A549 (cell line): ENCODE measurements around the gene SYT1. TPM values are rescaled to one million over a fixed set of nuclear protein-coding genes. Genes with fewer than 3 reads are reported as not detected.

Source experiments
- ATAC-seq, 2 experiments: fragments of 200-7000 bp in 1 of 2; fragments of >200 bp in 1 of 2; cut with Nextera tagmentation in 1 of 2; cut with Tn5 transposase in 1 of 2; 3 replicates each; pipeline versions ENCODE4 v1.8.0 to v1.9.1; 2018 to 2020; ENCODE audit warnings: mild to moderate bottlenecking in 1 of 2, moderate library complexity in 1 of 2
- CTCF ChIA-PET: fragments of 300-600 bp; sonication (Branson Sonifier 250); formaldehyde crosslinking; extraction: SDS; loops from one replicate; lab custom pipeline; 2021; ENCODE audit warnings: antibody characterized with exemption, inconsistent platforms; lab: Yijun Ruan, JAX
- POLR2A ChIA-PET: fragments of 350-600 bp; formaldehyde crosslinking; extraction: SDS; loops from one replicate; lab custom pipeline; 2021; ENCODE audit warnings: antibody characterized with exemption, inconsistent platforms; lab: Yijun Ruan, JAX
- DNase-seq, 2 experiments: peaks; one replicate each; pipeline versions ENCODE4 v3.0.0 to v3.0.0-alpha.2; 2011 to 2016; ENCODE audit warnings: low read depth in 1 of 2, low spot score in 1 of 2
- FAIRE-seq: peaks from 2 replicates; lab custom pipeline; 2011; peaks lifted over from hg19 to GRCh38; lab: Jason Lieb, UNC
- H3K27ac ChIP-seq, 2 experiments: fragments of >200 bp; sonication (Bioruptor Twin); formaldehyde crosslinking; 3 replicates each; pipeline ENCODE4 v1.5.1; 2016 to 2017
- H3K4me1 ChIP-seq: fragments of >200 bp; sonication (Bioruptor Twin); formaldehyde crosslinking; 3 replicates; pipeline ENCODE4 v1.6.1; 2016
- H3K4me2 ChIP-seq: fragments of >200 bp; sonication (Bioruptor Twin); formaldehyde crosslinking; 3 replicates; pipeline ENCODE4 v1.6.1; 2016
- H3K4me3 ChIP-seq: fragments of >200 bp; sonication (Bioruptor Twin); formaldehyde crosslinking; 3 replicates; pipeline ENCODE4 v1.5.1; 2016
- H3K9me3 ChIP-seq: fragments of >200 bp; sonication (Bioruptor Twin); formaldehyde crosslinking; 3 replicates; pipeline ENCODE4 v1.6.1; 2016
- ATOH8 ChIP-seq: fragments of 250-450 bp; sonication (Bioruptor Pico); IDR thresholded peaks from 2 replicates; pipeline ENCODE4 v1.5.0; 2020; ENCODE audit warnings: low read depth, mild to moderate bottlenecking, moderate library complexity
- CBX2 ChIP-seq: fragments of 200-600 bp; sonication (generic); IDR thresholded peaks from 2 replicates; pipeline ENCODE4 v1.6.1; 2016; ENCODE audit warnings: low read depth, mild to moderate bottlenecking, borderline replicate concordance
- CEBPB ChIP-seq, 2 experiments: fragments of >200 bp in 1 of 2; sonication (Bioruptor Twin) in 1 of 2; formaldehyde crosslinking in 1 of 2; IDR thresholded peaks; 2 replicates each; pipeline ENCODE4 v1.6.1; 2012 to 2016
- CHD4 ChIP-seq: fragments of 200-600 bp; sonication (generic); IDR thresholded peaks from 2 replicates; pipeline ENCODE4 v1.6.1; 2016; ENCODE audit warnings: antibody characterized with exemption, mild to moderate bottlenecking, borderline replicate concordance
- CTCF ChIP-seq: fragments of >200 bp; sonication (Bioruptor Twin); formaldehyde crosslinking; IDR thresholded peaks from 3 replicates; pipeline ENCODE4 v1.5.1; 2016
- EHMT2 ChIP-seq: fragments of 200-600 bp; sonication (generic); IDR thresholded peaks from 2 replicates; pipeline ENCODE4 v1.6.1; 2016; ENCODE audit warnings: antibody characterized with exemption, low read depth, mild to moderate bottlenecking, moderate library complexity
- ELK1 ChIP-seq: fragments of 150-350 bp; IDR thresholded peaks from 2 replicates; pipeline ENCODE4 v1.6.1; 2014; ENCODE audit warnings: low read depth, mild to moderate bottlenecking, low read length
- FOSL2 ChIP-seq, 2 experiments: fragments of 450-650 bp in 1 of 2; fragments of >200 bp in 1 of 2; sonication (Bioruptor Twin) in 1 of 2; formaldehyde crosslinking; IDR thresholded peaks; 2 replicates each; pipeline versions ENCODE4 v1.5.0 to v1.6.1; 2016 to 2020; ENCODE audit warnings: mild to moderate bottlenecking in 1 of 2, moderate library complexity in 1 of 2
- GATA3 ChIP-seq: IDR thresholded peaks from 2 replicates; pipeline ENCODE4 v1.6.1; 2012; ENCODE audit warnings: borderline replicate concordance
- HEYL ChIP-seq: fragments of 250-450 bp; sonication (Bioruptor Pico); IDR thresholded peaks from 2 replicates; pipeline ENCODE4 v1.8.0; 2021; ENCODE audit warnings: mild to moderate bottlenecking, moderate library complexity
- HOXB5 ChIP-seq: fragments of 250-450 bp; sonication (Bioruptor Pico); IDR thresholded peaks from 2 replicates; pipeline ENCODE4 v1.5.0; 2020; ENCODE audit warnings: mild to moderate bottlenecking, moderate library complexity
- MYC ChIP-seq: IDR thresholded peaks from 2 replicates; pipeline ENCODE4 v1.6.1; 2012; ENCODE audit warnings: mild to moderate bottlenecking, inconsistent platforms, low read length, improper control_type of control experiment, borderline replicate concordance
- NPAS2 ChIP-seq: fragments of 250-450 bp; sonication (Bioruptor Pico); IDR thresholded peaks from 2 replicates; pipeline ENCODE4 v1.8.0; 2022; ENCODE audit warnings: mild to moderate bottlenecking, moderate library complexity, borderline replicate concordance
- PHF8 ChIP-seq: fragments of 200-600 bp; sonication (generic); IDR thresholded peaks from 2 replicates; pipeline ENCODE4 v1.6.1; 2016; ENCODE audit warnings: low read depth, mild to moderate bottlenecking, antibody characterized with exemption, moderate library complexity, borderline replicate concordance
- POLR2AphosphoS2 ChIP-seq: conservative IDR thresholded peaks from 2 replicates; pipeline ENCODE4 v1.6.1; 2012; ENCODE audit warnings: low read length, improper control_type of control experiment, inconsistent platforms
- RARB ChIP-seq: fragments of 250-450 bp; sonication (Bioruptor Pico); IDR thresholded peaks from 2 replicates; pipeline ENCODE4 v1.8.0; 2021; ENCODE audit warnings: mild to moderate bottlenecking, moderate library complexity
- RFX5 ChIP-seq: fragments of 450-650 bp; IDR thresholded peaks from 2 replicates; pipeline ENCODE4 v1.7.1; 2014; ENCODE audit warnings: antibody characterized with exemption, mild to moderate bottlenecking, moderate library complexity
- RNF2 ChIP-seq: fragments of 200-600 bp; sonication (generic); IDR thresholded peaks from 2 replicates; pipeline ENCODE4 v1.6.1; 2016; ENCODE audit warnings: low read depth, mild to moderate bottlenecking, antibody characterized with exemption, moderate library complexity, borderline replicate concordance
- TP53 ChIP-seq: fragments of 250-450 bp; sonication (Bioruptor Pico); IDR thresholded peaks from 2 replicates; pipeline ENCODE4 v1.5.0; 2021; ENCODE audit warnings: mild to moderate bottlenecking, moderate library complexity
- WGBS: methylation state at CpG from one replicate; pipeline ENCODE4 v1.1.6; 2017; ENCODE audit errors: missing lambda C conversion rate; 5-methylcytosine and 5-hydroxymethylcytosine counted together
- polyA plus RNA-seq, 4 experiments: library from polyadenylated mRNA; depleted of rRNA in 3 of 4; stranded (reverse); fragments of >200 nt; fragmentation: RNase III in 1 of 4; extraction: RNeasy Plus Mini Kit Qiagen cat#74134 plus additional on column Dnase treatment in 1 of 4; gene quantifications; 2 replicates in 3 of 4; 3 replicates in 1 of 4; pipeline ENCODE4 v1.2.3, GENCODE V29; 2011 to 2017
- TF ChIP-seq, protein P1 (sequence below): IDR thresholded peaks from 2 replicates; pipeline ENCODE4 v1.6.1; 2012
- TF ChIP-seq, protein P2 (sequence below): fragments of >200 bp; sonication (Bioruptor Twin); formaldehyde crosslinking; IDR thresholded peaks from 2 replicates; pipeline ENCODE4 v1.6.1; 2016

SYT1 gene
- polyA plus RNA-seq, 2 of the 4 experiments (the other 2 are of a cell fraction) = 11.7 to 39.6 TPM

GRCh38 chr12:79012636-79013035 lies 148.1 kb downstream of the SYT1 start:
- ATAC-seq (no peak; a peak in 1 of 6 replicates), DNase-seq (peak in 1 of 2 experiments; percentile 5), FAIRE-seq (no peak)
- no peak for TF ChIP-seq EHMT2
- TF ChIP-seq, protein P1, sequence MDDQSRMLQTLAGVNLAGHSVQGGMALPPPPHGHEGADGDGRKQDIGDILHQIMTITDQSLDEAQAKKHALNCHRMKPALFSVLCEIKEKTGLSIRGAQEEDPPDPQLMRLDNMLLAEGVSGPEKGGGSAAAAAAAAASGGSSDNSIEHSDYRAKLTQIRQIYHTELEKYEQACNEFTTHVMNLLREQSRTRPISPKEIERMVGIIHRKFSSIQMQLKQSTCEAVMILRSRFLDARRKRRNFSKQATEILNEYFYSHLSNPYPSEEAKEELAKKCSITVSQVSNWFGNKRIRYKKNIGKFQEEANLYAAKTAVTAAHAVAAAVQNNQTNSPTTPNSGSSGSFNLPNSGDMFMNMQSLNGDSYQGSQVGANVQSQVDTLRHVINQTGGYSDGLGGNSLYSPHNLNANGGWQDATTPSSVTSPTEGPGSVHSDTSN = no peak
- no peak for TF ChIP-seq CTCF
- no peak for TF ChIP-seq ATOH8
- ChIA-PET CTCF (interaction anchor here (0.6 kb wide), 2 partner anchors 264 to 362 kb away, joined by 3 read pairs; no protein-coding TSS in a partner anchor), POLR2A (no interaction called here)
- 84% methylated on average over 3 of the region's 3 CpGs for WGBS
- H3K4me3 ChIP-seq = no peak overlapping the region
- H3K27ac ChIP-seq = no peak overlapping the region
- no peaks in the 10 kb centered on the region for H3K9me3 ChIP-seq
- no peak overlapping the region for H3K4me2 ChIP-seq
- H3K4me1 ChIP-seq = no peaks in the 10 kb centered on the region

DNA sequence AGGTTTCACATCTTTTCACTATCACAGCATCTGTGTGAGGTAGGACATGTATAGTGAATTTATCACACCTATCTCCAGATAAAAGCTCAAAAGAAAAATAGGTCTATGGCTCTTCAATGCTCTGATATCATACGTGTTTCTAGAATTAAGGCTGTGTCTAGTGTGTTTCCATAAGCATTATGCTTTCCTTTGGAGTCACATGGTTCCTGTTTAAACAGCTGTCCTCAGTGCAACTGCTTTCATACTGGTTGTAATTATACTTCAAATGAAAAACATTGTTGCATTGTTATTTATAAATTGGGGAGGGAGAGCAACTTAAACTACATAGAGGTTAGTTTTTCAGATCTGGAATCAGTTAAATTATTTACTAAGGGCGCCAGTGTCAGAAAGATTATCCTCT lies 151.6 kb downstream of the SYT1 start:
- ChIA-PET POLR2A (no interaction called here), CTCF (no interaction called here)
- 68% methylated on average over 2 of the region's 2 CpGs for WGBS
- Histone ChIP-seq H3K4me1 (peaks cover 14% of the 10 kb centered on the region; the same call in 2 of the 3 replicates), H3K9me3 (no peaks in the 10 kb centered on the region), H3K4me3 (no peak overlapping the region), H3K4me2 (no peak overlapping the region), H3K27ac (no peak overlapping the region)
- FAIRE-seq = no peak
- no peak for DNase-seq
- ATAC-seq = no peak
- TF ChIP-seq HEYL (CRISPR knock-in tag) (no peak), NPAS2 (CRISPR knock-in tag) (no peak), HOXB5 (no peak), RARB (CRISPR knock-in tag) (no peak), CHD4 (no peak), TP53 (CRISPR knock-in tag) (no peak), PHF8 (no peak), RNF2 (no peak), MYC (no peak), ELK1 (no peak), CEBPB (IDR thresholded peaks at IDR 0.05) (no peak), FOSL2 (IDR thresholded peaks at IDR 0.05) (no peak), FOSL2 (CRISPR knock-in tag; IDR thresholded peaks at IDR 0.05) (no peak), CBX2 (no peak), GATA3 (no peak), POLR2AphosphoS2 (no peak), RFX5 (no peak)
- TF ChIP-seq, protein P2, sequence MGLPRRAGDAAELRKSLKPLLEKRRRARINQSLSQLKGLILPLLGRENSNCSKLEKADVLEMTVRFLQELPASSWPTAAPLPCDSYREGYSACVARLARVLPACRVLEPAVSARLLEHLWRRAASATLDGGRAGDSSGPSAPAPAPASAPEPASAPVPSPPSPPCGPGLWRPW = no peak
